Mononuclear cell (primary cell): ENCODE results near the gene MRGPRF. TPM values are rescaled to one million over a fixed set of nuclear protein-coding genes. Genes with fewer than 3 reads are reported as not detected.

Source experiments
- H3K27me3 ChIP-seq: 2 replicates; pipeline ENCODE4 v1.6.0; 2011; ENCODE audit warnings: low read length, control low read depth; ENCODE audit not compliant: insufficient read depth
- H3K4me1 ChIP-seq: 2 replicates; pipeline ENCODE4 v1.5.1; 2011; ENCODE audit warnings: mild to moderate bottlenecking, low read length, control low read depth; ENCODE audit not compliant: insufficient read depth
- H3K4me3 ChIP-seq: 2 replicates; pipeline ENCODE4 v1.5.1; 2011; ENCODE audit warnings: mild to moderate bottlenecking, low read length, moderate library complexity
- H3K9me3 ChIP-seq: 2 replicates; pipeline ENCODE4 v1.5.1; 2011; ENCODE audit warnings: low read depth, mild to moderate bottlenecking, control low read depth, low read length
- total RNA-seq: library from RNA; depleted of rRNA; stranded (reverse); fragments of >200 nt; gene quantifications from one replicate; pipeline ENCODE4 v1.2.3, GENCODE V29; 2012

MRGPRF gene
- total RNA-seq, 1 donor: under 0.01 TPM

- Histone ChIP-seq H3K4me3 (no peak overlapping the region), H3K9me3 (no peaks in the 10 kb centered on the region), H3K27me3 (no peaks in the 10 kb centered on the region), H3K4me1 (no peaks in the 10 kb centered on the region)
Measured at GRCh38 chr11:68962527-68963250, 50.4 kb downstream of the MRGPRF start.

DNA sequence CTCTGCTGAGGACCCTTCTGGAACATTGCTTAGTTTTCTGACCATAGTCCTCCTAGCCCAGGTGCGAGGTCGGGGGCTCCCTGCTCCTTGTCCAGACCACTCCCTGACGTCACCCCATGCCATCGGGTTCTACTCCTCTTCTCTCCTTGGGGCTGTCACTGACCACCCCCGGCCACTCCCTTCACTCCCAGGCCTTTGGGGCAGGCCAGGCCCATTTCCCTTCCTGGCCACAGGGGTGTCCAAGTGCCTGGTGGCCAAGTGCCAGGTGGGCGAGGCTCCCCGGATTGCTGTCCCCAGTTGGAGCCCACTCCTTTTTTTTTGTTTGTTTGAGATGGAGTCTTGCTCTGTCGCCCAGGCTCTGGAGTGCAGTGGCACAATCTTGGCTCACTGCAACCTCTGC lies 51.8 kb downstream of the MRGPRF start:
- Histone ChIP-seq H3K9me3 (no peaks in the 10 kb centered on the region), H3K27me3 (no peaks in the 10 kb centered on the region), H3K4me1 (no peaks in the 10 kb centered on the region), H3K4me3 (no peak overlapping the region)

DNA sequence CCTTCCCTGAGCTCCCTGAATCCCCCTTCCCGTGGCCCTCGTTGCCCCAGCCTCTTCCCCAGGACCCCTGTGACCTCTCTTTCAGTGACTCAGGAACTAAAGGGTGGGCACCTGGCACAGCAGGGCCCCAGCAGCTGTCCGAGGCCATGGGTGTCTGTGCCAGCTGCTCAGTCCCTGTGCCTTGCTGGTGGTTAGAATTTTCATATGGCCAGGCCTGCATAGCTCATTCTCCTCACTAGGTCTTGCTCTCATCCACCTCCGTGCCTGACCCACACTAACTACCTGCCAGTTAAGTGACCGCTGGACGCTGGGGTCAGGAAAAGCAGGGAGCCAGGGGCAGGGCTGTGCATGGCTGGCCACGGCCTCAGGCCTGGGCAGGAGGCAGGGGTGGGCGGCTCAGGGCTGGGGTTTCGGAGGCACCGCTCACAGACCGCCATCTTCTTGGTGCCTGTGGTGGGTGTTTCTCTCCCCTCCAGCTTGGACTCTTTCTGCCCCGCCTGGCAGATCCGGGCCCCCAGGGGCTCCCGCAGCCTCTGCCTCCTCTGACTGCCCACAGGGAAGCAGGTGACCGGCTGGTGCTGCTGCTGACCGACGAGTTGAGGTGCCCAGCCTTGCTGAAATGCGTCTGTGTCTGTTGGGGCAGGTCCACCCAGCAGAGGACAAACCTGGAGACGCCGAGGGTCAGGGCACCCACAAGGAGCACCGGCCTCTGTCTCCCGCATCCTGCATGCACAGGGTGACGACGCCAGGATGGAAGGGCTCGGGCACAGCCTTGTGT lies 52.6 kb downstream of the MRGPRF start:
- Histone ChIP-seq H3K9me3 (no peaks in the 10 kb centered on the region), H3K4me1 (peaks cover 2% of the 10 kb centered on the region), H3K4me3 (no peak overlapping the region), H3K27me3 (no peaks in the 10 kb centered on the region)

DNA sequence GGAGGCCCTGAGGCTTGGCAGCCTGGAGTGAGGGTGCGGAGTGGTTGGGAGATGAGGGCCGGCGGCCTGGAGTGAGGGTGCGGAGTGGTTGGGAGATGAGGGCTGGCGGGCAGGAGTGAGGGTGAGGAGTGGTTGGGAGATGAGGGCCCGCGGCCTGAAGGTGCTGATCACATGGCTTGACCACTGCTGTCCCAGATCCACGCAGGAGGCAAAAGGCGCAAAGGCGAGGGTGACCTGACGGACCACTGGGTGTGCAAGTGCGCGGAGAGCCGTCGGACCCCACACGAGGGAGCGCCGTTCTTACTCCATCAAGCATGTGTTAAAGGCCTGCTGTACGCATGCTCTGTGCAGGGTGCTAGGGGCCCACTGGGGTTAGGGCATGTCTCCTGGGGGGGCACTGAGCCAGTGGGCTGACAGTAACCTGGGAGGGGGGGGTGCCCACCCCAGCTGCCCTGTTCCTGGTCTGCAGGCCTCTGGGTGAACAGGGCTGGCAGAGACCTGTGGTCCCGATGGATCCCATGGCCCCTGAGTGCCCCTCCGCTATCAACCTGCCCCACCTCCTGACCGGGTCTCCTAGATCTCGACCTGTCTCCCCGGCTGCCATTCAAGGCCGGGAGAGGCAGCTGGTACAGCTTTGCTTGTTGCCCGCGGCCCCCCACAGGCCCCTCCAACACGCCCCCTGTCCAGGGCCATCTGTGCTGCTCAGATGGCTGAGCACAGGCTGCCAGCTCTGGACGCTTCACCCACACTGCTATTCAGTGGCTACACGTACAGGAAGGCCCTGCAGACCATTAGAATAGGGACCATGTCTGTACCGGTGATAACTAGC lies 53.4 kb downstream of the MRGPRF start:
- Histone ChIP-seq H3K27me3 (no peaks in the 10 kb centered on the region), H3K9me3 (no peaks in the 10 kb centered on the region), H3K4me3 (no peak overlapping the region), H3K4me1 (peaks cover 10% of the 10 kb centered on the region)

DNA sequence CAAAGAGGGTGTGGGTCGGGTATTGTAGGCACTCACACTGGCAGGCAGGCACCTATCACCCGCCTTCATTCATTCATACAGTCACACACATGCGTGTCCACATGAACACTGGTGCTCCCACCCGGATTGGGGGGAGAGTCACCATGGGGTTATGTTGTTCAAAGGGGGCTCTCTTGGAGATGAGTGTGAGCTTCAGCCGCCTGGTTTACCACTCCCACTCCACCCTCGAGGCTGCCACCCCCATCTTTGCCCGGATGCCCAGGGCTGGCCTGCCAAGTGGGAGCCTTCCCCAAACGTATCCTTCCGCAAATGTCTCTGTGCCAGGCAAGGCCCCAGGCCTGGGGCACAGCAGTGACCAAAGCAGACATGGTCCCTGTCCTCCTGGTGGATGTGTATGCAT lies 54.8 kb downstream of the MRGPRF start:
- Histone ChIP-seq H3K4me3 (no peak overlapping the region), H3K9me3 (no peaks in the 10 kb centered on the region), H3K27me3 (no peaks in the 10 kb centered on the region), H3K4me1 (peaks cover 10% of the 10 kb centered on the region)

GRCh38 chr11:68956547-68957254 lies 56.3 kb downstream of the MRGPRF start:
- H3K9me3 ChIP-seq: no peaks in the 10 kb centered on the region
- peaks cover 10% of the 10 kb centered on the region for H3K4me1 ChIP-seq
- no peaks in the 10 kb centered on the region for H3K27me3 ChIP-seq
- H3K4me3 ChIP-seq: no peak overlapping the region

DNA sequence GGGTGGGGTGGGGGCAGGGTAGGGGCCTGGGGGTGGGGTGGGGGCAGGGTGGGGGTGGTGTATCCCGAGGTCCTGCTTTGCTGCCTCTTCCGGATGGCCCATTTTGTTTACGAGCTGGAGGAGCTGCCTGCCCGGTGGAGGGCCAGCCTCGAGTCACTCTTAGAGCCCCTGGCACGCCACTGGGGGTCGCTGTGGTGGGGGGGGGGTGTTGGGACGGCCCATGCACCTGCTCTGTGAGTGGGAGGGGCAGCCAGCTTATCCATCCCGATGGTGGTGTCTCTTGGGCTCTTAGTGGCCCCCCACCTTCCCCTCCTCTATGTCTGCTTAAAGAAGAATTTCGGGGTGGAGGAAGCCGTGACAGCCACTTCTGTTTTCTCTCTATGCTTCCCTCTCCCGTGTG lies 56.9 kb downstream of the MRGPRF start:
- Histone ChIP-seq H3K27me3 (no peaks in the 10 kb centered on the region), H3K9me3 (no peaks in the 10 kb centered on the region), H3K4me1 (peaks cover 10% of the 10 kb centered on the region), H3K4me3 (no peak overlapping the region)

GRCh38 chr11:68955607-68955958 lies 57.5 kb downstream of the MRGPRF start:
- no peak overlapping the region for H3K4me3 ChIP-seq
- peaks cover 10% of the 10 kb centered on the region for H3K4me1 ChIP-seq
- no peaks in the 10 kb centered on the region for H3K27me3 ChIP-seq
- H3K9me3 ChIP-seq: no peaks in the 10 kb centered on the region

DNA sequence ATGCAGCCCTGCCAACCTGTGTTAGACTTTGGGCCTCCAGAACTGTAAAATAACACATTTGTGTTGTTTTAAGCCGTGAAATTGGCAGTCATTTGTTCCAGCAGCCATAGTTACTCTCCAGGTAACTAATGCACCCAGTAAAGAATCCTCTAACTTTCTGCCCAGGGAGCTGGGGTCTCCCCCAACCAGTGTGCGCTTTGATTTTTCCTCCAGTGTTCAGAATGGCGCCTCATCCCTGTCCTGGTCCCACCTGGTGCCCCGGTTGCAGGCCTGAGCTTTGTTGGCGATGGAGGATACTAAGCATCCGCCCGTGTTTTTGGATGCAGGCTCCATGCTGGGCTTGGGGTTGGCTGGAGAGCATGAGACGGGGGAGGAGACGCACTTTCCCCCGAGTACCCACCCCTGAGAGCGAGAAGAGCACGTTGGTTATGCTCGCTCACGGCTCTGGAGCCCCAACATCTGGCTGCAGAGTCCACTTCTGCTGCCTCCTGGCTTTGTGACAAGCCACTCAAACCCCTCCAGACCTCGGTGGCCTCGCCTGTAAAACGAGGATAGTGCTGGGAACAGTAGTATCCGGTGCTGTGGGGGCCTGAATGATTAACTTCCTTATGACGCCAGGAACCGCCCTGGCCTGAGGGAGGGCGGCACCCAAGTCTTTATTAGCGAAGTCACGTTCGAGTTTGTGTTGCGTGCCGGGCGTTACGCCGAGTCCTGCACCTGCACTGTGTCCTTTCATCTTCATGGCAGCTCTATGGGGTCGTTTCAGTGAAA lies 58.0 kb downstream of the MRGPRF start:
- Histone ChIP-seq H3K9me3 (no peaks in the 10 kb centered on the region), H3K4me1 (peaks cover 10% of the 10 kb centered on the region), H3K27me3 (no peaks in the 10 kb centered on the region), H3K4me3 (no peak overlapping the region)

Other genes starting within 250 kb of the MRGPRF start
- gene CPT1A, start 171.3 kb downstream of the MRGPRF start, total RNA-seq: 13.7 TPM
- gene MRPL21, start 109.4 kb downstream of the MRGPRF start, total RNA-seq: 20.4 TPM
- gene IGHMBP2, start 109.4 kb downstream of the MRGPRF start, total RNA-seq: 15.5 TPM
- gene MRGPRD, start 32.3 kb downstream of the MRGPRF start, total RNA-seq: not detected
- 9.1 TPM for gene TPCN2, start 35.7 kb upstream of the MRGPRF start, total RNA-seq
- 0.31 TPM for gene SMIM38, start 142.7 kb upstream of the MRGPRF start, total RNA-seq